Fibroblast of lung (primary cell): Measurements from ENCODE around the gene MAPKAPK5.

Source experiments
- CTCF ChIP-seq, 2 donors: IDR thresholded peaks in 1 of 2; conservative IDR thresholded peaks in 1 of 2; 1 replicate in 1 of 2; 2 replicates in 1 of 2; pipeline ENCODE4 v1.5.1; 2011 to 2012; ENCODE audit warnings: low read length in 2 of 2, control low read depth in 1 of 2, inconsistent platforms in 1 of 2, low read depth in 1 of 2, mild to moderate bottlenecking in 1 of 2
- EZH2 ChIP-seq: IDR thresholded peaks from 2 replicates; pipeline ENCODE4 v1.5.1; 2012; ENCODE audit warnings: low read length, control low read depth, mild to moderate bottlenecking; ENCODE audit errors: missing control alignments

- TF ChIP-seq CTCF (conservative IDR thresholded peaks at IDR 0.05 in 1 of 2, IDR thresholded peaks at IDR 0.05 in 1 of 2; ENCODE audit: low read depth in 1 of 2, low read length in 2 of 2) (no peak), EZH2 (no peak)
These were observed 31.1 kb downstream of the MAPKAPK5 start for GRCh38 chr12:111873113-111873512.
